Kidney capillary endothelial cell (primary cell): Measurements from ENCODE around the gene ATG4D.

Experiments
- DNase-seq: peaks from one replicate; pipeline ENCODE4 v3.0.0-alpha.2; 2018; ENCODE audit warnings: low spot score

ATG4D gene

DNA sequence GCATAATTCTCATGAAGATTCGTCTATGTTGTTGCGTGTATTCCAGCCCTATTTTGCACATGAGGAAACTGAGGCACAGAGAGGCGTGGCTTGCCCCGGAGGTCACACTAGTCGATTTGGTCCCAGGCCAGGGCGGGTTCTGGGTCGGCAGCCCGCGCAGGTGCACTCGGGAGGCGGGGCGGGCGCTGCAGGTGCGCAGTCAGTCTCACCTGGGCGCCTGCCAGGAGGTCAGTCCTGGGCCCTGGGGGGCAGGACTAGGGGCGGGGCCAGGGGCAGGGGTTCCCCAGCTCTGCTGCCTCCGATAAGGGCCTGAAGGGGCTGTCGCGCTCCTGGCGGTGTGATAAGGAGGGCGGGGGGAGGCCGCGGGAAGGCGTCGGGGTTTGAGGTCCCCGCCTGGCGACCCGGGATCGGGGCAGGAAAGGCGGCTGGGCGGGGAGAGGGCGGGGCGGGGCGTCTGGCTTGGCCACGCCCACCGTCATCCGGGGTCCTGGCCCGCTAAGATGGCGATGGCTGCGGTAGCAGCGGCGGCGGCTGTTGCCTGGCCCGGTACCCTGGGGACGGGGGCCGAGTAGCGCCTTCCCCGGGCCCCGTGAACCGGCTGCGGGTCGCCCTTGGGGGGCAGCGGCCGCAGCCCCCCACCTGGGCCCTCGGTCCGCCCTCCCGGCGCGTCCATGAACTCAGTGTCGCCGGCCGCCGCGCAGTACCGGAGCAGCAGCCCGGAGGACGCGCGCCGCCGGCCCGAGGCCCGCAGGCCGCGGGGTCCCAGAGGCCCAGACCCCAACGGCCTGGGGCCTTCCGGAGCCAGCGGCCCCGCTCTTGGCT, at the start of gene ATG4D:
Gene ATG4D, plus strand, starts transcription at position 485 of the 822 bp plus-strand sequence. Its CDS starts 187 bp downstream, at position 672.
- DNase-seq = peak; percentile 62

DNA sequence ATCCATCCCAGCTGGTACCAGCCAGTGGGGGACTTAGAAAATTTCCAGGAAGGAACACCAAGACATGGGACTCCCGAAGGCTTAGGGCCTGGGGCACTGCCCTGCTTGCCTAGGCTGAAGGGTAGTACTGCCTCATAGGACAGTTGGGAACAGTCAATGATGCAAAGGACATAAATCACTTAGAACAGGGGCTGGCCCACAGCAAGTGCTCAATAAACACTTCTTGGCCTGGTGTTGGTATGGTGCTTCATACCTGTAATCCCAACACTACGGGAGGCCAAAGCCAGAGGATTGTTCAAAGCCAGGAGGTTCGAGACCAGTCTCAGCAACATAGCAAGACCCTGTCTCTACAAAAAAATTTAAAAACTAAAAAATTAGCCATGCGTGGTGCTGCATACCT, 46.3 kb upstream of the ATG4D start:
- no peak for DNase-seq

DNA sequence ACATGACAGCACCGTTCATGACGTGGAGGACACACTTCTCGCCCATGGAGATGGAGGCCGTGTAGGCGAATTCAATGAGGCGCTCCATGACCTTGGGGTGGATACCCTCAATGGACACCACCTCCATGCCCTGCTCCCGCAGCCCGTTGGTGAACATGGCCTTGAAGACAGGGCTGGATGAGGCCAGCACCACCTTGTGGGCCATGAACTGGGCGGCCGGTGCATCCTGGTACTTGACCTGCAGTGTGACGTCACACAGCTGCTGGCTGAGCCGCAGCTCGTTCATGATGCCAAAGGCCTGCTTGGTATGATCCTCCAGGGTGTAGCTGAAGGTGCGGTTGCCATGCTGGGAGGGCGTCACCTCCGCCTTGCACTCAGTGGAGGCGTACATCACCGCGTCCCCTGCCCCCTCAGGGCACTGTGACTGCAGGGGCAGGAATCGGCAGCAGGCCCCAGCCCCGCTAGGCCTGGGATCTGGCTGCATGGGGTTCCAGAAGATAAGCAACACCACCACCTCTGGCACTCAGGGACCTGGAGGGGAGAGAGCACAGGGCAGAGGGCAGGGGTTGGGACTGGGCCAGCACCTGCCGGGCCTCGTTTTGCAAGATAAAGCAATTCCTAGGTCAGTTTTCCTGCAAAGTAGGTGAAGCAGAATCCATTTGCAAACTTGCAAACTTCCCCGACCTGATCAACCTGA, 44.0 kb upstream of the ATG4D start:
- DNase-seq = no peak

DNA sequence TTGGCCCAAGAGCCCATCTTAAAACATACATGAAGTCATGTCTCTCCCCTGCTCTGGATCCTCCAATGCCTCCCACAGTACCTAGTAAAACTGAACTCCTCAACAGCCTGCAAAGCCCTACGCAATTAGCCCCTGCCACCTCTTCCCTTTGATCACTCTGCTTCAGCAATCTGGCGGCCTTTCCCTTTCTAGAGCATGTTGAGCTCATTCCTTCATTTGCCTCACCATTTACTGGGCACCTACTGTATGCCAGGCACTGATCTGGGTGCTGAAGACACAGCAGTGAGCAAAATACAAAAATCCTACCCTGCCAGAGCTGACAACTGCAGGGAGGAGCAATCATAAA, 43.5 kb upstream of the ATG4D start:
- DNase-seq = no peak

DNA sequence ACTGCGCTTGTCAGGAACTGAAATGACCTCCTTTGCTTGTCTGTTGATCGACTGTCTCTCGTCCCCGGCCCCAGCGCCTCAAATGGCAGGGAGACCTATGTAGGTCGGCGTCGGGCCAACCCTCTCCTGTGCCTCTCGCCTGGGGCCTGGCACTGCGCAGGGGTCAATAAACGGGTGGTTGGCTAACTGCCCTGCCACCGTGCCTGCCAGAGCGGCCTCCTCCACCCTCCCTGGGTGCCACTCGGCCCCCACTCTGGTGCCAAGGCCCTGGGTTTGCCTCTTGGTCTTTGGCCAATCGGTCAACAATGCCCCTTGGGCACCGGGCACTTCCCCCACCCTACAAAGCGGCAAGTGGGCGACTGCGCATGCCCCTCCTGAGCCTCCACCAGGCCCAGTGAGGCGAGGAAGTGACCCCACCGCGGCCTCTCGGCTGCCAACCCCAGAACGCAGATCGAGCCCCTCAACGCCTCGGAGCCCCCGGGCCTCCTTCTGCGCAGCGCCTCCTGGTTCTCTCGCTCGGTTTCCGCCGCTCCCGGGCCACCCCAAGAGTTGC, 41.7 kb upstream of the ATG4D start:
- peak; percentile 38 for DNase-seq

DNA sequence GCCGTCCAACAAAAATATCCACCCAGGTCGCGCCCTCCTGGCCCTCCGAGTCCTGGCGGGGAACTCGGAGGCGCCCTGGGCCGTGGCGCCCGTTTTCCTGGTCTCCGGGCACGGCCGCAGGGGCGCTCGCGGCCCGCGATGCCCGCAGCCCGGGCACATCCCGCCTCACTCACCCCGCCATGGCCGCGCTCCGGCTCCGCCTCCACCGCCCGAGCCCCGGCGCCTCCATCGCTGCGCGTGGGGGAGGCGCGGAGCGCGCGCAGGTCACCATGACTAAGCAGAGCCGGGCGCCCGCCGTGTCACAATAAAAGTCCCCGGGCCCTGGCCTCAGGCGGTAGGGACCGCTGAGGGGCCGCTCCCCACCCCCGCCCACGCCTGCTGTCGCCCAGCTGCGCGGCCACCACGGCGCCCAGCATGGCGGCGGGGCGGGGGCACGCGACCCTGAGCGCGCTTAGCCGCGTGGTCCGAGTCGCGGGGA, 41.1 kb upstream of the ATG4D start:
- DNase-seq = peak; percentile 89

DNA sequence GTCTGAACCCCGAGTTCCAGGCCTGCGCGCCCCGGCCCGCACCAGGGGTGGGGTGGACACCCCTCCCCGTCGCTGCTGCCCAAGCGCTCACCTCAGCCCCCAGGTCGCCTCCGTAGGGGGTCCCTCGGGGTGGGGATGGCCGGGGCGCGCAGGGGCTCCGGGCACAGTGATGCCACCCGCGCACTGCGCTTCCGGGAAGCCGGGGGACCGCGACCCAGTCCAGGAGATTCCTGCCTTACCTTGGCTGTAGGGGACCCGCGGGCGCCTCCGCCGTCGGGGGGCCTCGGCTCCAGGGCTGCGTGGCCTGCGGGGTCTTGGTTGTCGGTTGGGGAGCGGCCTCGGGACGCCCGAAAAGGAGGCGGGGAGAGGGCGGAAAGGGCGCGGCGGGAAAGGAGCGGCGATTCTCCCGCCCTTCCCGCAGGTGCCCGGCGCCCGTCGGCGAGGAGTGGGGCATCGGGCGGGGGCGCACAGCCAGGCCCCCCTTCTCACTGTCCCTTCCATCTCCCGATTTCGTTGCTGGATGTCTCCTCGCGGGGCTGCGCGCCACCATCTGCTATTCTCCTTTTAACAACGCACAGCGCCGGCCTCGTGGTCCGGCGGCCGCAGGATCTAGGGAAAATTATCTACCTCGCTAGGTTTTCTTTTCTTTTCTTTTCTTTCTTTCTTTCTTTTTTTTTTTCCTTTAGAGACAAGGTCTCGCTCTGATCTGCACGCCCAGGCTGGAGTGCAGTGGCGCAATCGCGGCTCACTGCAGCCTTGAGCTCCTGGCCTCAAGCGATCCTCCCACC, 40.5 kb upstream of the ATG4D start, which contains the start of gene KEAP1:
Gene KEAP1, minus strand, starts transcription at position 355 of the 788 bp plus-strand sequence. CDS start 3,323 bp downstream, outside the sequence.
- DNase-seq = no peak

DNA sequence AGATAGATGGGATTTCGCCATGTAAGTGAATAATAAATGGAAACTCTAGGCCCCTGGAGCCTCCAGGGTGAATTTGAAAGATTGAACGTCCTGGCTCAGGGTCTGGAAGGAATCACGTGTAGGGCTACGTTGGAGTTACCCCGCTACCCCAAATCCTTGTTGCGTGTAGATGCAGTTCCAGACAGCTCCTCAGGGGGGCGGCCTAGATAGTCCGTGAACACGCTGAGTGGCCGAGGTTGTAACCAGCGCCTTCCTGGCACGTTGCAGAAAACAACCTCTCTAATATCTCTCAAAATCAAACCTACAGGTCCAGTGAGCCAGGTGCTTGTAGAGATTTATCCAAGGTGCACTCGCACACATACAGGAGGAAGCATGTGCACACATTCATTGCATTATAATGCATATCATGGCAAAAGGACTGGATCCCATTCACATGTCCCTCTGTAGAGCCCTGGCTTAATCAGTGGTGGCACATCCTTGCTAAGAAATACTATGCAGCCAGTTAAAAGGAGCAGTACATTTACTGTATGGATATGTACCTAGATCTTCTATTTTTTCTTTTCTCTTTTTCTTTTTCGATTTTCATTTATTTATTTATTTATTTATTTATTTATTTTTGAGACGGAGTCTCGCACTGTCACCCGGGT, 38.0 kb upstream of the ATG4D start:
- DNase-seq = peak; percentile 52

DNA sequence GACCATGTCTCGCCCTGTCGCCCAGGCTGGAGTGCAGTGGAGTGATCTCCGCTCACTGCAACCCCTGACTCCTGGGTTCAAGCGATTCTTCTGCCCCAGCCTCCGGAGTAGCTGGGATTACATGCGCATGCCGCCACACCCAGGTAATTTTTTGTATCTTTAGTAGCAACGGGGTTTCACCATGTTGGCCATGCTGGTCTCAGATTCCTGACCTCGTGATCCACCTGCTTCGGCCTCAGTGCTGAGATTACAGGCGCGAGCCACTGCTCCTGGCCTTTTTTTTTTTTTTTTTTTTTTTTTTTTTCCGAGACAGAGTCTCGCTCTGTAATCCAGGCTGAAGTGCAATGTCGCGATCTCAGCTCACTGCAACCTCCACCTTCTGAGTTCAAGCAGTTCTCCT, 35.7 kb upstream of the ATG4D start:
- no peak for DNase-seq

DNA sequence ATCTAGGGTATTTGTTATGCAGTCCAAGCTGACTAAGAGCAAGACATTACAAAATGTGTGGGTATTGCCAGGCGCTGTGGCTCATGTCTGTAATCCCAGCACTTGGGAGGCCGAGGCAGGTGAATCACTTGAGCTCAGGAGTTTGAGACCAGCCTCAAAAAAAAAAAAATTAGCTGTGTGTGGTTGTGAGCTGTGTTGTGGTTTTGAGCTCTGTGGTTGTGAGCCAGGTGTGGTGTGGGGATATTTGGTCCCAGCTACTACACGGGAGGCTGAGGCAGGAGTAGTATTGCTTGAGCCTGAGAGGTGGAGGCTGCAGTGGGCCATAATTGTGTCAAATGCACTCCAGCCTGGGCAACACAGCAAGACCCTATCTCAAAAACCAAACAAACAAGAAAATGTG, 35.0 kb upstream of the ATG4D start:
- DNase-seq = no peak

DNA sequence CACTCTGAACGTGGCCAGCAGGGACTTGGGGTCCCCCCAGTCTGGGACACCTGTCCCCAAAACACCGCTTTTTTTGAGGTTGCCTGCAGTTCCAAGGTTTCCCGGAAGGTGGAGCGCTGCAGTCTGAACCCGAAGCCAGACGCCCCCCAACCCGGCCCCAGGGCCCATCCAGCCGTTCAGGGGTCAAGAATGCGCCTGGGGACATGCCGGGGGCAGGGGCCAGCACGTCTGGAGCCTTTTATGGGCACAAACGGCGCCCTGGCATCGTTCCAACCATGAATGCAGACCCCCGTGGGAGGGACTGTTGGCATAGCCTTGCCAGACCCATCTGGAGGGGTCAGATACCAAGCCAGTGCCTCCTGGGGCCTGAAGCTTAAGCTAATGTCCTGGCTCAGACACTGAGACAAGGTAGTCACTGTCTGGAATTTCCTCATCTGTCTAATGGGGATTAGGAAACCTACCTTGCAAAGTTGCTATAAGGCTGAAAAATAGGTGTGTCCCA, 33.4 kb upstream of the ATG4D start:
- no peak for DNase-seq

DNA sequence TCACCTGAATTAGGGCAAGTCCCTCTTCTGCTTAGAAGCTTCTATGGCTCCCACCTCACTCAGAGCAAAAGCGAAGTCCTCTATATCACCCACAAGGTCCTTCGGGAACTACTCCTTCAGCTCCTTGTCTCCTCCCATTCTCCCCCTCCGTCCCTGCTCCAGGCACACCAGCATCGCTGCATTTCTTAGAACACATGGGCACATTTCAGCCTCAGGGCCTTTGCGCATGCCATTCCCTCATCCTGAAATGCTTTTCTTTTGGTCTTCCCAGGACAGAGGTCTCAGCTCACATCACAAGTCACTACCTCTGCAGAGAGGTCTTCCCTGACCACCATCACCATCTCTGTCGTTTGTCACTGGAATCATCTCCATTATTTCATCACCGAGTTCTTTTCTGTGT, 30.5 kb upstream of the ATG4D start:
- no peak for DNase-seq

DNA sequence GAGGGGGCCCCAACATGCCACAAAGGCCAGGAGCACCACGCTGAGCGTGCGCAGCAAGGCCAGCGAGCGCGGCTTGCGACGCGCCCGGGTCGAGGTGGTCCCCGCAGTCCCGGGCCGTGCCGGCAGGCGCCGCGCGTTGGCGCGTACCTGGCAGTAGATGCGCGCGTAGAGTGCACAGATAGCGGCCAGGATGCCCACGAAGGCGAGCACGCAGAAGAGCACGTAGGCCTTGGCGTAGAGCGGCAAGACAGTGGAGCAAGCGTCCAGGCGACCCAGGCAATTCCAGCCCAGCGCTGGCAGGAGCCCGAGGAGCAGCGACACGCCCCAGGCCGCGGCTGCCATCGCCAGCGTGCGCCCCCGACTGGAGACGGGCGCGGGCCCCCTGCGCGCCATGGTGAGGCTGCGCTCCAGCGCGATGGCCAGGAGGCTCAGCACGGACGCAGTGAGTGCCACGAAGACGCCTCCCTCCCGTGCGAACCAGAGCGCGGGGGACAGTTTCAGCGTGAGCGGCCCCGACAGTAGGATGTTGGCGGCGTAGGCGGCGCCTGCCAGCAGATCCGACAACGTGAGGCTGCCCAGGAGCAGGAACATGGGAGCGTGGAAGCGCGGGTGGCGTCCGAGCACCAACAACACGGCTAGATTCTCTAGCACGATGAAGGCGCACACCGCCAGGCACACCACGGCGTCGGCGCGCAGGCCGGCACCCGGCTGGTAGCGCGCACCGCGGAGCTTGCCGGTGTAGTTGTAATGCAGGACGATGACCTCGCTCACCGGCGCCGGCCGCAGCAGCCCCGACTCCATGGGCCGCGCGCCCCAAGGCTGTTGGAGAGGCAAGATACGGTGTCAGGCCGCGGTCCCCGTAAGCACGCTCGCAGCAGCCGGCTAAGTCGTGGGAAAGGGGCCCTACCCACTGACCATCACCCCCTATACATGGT, 29.2 kb upstream of the ATG4D start:
- DNase-seq = no peak

DNA sequence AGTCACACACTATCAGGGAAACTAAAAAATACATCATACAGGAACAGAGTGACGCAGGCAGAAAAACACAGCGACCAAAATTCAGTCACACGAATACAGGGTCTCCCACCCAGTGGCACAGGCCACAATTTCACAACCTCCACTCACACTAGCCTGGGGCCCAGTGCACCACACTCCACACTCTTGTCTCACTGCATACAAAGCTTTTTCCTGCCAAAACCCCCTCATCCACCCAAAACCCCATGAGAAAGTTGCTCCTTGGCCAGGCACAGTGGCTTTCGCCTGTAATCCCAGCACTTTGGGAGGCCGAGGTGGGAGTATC, 27.7 kb upstream of the ATG4D start:
- DNase-seq = no peak

DNA sequence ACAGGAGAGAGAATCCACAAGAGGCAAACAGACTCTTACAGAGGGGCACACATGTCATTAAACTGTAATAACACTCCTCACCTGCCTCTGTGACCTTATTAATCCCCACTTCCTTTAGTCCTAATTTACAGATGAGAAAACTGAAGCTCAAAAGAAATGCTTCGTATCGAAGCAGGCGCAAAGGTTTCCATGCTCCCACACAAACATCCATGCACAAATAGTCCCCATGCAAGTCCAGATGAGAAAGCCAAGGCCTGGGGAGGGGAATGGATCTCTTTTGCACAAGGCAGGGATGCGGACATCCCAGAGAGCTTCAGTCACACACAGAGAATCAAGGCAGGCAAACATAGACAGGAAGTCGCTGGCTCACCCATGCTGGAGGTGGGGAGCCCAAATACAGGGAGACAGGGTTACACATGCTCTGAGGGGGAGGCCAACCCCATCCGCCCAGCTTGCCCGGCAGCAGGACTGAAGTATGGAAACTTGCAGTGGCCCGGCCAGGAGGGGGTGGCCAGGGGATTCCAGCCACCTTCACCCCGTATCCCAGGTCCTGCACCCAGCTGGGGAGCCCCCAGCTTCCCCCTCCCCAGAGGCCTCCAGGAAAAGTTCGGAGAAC, 26.9 kb upstream of the ATG4D start:
- DNase-seq = no peak

DNA sequence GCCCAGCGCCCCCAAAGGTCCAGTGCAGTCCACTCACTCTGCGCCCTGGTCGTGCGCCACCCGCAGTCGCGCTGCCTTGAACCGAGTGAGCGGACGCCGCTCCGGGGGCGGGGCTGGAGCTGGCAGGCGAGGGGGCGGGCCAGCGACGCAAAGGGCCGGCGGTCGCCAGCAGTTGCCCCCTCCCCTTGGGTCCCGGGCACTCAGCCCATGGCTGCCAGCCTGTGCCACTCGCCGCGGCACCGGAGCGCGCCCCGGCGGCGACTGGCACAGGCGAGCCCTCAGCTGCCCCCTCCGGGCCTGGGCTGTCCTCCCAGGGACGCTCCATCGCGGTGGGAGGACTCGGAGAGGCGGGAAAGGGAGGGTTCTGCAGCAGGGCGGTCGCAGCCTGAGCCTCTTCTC, 26.3 kb upstream of the ATG4D start, which contains the start of gene S1PR5:
Gene S1PR5, minus strand, starts transcription at position 87 of the 399 bp plus-strand sequence. CDS start 2,436 bp downstream, outside the sequence.
- no peak for DNase-seq

DNA sequence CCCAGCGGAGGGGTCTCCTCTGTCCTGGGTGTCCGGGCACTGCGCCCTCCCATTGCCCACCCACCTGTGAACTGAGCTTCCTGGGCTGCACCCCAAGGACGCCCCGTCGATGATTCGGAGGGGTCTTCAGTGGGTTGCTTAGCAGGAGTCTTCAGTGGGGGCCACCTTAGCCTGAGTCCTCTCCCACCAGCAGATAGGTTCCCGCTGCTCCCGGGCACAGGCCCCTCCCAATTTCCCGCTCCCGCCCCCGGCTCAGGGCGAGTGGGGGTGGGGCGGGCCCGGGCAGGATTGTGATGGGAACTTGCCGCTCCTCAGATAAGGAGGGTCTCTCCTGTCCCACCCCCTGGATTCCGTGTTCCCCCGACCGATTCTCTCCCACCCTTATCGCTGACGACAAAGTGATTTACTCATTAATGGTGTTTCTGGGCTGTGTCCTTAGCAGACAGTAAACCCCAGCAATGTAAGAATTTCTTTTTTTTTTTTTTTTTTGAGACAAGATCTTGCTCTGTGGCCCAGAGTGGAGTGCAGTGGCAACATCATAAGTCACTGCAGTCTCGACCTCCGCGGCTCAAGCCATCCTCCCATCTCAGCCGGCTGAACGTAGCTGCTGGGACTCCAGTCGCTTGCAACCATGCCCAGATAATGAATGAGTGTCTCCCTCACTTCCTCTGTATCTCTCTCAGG, 25.8 kb upstream of the ATG4D start:
- no peak for DNase-seq

DNA sequence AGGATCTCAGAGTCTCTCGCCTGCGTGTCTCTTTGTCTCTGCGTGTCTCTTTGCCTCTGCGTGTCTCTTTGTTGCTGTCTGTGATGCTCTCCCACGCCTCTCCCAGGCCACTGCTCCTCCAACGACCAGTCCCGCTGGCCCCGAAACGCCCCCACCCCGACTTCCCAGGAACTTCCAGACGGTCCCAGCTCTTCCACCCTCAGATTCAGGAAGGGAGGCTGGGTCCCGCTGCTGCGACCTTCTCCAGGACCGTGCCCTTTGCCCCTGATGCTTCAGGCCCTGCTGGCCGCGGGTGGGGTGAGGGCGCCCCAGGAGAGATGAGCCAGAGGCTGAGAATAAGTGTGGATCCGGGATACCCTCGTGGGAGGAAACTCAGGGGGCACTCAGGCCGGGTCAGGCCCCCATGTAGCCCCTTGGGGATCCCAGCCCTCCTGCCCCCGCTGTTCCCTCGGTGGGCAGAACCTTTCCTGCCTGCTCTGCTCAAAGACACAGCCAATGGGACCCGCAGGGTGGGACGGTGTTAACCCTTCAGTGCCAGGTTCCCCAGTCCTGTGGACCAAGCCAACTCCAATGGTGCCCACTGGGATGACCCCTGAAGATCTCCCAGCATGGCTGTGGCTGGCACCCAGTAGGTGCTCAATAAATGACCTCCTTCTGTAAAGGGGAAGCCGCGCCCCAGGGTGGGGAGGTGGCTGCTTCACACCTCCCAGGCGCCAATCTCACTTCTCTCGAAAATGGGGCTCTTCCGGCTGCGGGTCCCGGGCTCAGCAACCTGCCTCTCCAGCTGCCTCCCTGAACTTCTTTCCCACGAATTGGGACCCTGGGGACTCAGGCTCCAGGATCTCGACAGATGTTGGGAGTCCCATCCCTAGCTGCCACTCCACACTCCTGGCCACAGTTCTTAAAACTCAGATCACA, 25.0 kb upstream of the ATG4D start:
- DNase-seq = no peak
